ENCODE measurements around the gene SHISA7.
"Not testable (repeated sequence)": the region's sequence is repeated elsewhere in the genome, so short reads cannot be mapped to it uniquely, and the experiment has no call there.

Gene SHISA7

DNA sequence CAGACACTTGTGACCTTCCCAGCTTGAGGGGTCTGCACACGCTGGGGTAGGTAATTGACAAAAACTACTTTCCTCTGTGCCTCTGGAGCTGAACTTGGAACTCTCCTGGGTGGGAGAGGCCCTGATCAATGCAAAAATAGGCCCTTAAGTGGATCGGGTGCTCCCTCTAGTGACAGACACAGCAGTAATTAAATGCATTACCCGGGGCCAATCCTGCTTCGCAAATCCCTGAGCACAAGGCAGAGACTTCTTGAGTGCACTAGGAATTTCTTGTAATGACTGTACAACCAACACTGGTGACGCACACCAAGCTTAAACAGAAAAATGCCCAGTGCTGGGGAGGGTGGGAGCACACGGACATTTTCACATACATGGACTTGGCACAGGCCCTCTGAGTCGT is 24.9 kb downstream of the SHISA7 start:
- DNase-seq (ENCODE audit: low spot score) = peak; percentile 85

DNA sequence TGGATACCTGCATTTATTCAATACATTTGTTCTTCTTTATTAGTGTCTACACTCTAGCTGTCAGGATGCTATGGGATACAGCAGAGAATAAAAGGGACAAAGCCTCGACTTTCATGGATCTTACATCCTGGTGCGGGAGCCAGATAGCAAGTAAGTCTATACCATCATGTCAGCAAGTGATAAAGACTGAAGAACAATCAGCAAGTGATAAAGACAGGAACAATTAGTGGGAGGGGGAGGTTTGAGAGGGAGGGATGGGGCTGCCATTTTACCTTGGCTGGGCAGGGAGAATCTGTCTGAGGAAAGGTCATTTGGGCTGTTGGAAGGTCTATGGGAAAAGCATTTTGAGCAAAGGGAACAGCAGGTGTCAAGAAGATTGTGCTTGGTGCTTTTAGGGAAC is 32.9 kb downstream of the SHISA7 start:
- no peak for DNase-seq (ENCODE audit: low spot score)

DNA sequence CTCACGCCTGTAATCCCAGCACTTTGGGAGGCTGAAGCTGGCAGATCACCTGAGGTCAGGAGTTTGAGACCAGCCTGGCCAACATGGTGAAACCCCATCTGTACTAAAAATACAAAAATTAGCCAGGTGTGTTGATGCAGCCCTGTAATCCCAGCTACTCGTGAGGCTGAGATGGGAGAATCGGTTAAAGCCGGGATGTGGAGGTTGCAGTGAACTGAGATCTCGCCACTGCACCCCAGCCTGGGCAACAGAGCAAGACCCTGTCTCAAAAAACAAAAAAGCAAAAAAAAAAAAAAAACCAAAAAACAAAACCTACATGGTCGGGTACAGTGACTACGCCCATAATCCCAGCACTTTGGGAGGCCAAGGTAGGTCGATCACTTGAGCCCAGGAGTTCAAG is 33.9 kb downstream of the SHISA7 start:
- DNase-seq (ENCODE audit: low spot score) = not testable (repeated sequence)

DNA sequence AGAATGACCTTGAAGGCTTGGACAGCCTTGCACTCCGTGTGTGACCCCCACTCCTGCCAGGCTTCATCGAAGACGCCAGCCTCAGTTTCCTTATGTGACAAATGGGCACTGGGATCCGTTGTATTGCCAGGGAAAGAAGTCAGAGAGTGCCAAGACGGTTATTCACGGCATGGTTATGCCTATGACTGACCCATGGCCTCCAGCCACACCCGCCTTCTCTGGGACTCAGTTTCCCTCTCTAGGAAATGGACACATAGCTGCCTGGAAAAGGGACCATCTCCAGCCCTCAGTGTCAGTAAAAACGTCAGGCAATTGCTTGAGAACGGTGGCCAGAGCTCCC is 34.6 kb downstream of the SHISA7 start:
- no peak for DNase-seq (ENCODE audit: low spot score)

DNA sequence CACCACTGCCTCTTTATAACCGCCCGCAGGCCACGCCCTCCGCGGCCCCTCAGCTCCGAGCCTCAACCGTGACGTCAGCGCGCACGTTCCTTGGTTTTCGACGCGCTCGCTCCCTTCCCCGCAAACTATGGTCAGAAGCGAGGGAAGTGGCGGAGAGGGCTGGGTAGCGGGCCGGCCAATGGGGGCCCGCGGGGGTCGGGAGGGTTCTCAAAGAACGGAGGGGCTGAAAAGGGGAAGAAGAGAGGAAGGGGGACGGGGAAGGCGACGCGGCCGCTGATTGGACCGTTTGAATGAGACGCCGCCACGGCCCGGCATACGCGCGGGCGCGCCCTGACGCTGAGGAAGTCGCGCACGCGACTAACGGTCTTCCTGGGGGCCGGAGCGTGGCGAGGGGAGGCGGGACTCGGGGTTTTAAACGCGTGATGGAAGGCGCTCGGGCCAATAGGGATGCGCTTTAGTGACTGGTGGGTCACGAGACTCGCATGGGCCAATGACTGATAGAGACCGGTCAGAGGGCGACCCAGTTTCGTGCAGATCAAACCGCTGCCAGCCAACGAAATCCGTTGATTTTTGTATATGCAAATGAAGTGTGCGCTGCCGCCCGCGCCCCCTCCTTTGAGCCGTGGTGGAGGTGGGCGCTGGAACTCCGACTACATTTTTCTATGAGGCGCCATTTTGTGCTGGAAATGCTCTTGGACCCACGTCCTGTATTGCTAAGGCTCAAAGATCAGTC is 35.1 kb downstream of the SHISA7 start:
- DNase-seq (ENCODE audit: low spot score) = peak; percentile 99

DNA sequence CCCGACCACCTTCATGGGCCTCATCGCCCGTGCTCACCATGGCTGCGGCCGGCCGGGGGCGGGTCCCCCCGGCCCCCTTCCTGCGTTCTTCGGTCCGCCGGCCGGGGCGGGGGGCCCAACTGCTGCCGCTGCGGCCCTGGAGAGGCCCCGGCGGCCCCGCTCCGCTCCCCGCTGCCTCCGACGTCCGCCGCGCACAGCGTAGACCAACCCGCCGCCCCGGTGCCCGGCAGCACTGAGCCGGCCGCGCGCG is 35.6 kb downstream of the SHISA7 start, which contains the start of gene UBE2S:
TSS of gene UBE2S (minus strand) at position 239 of the 250 bp plus-strand sequence. CDS start at position 40, 199 bp downstream.
- not testable (repeated sequence) for DNase-seq (ENCODE audit: low spot score)

DNA sequence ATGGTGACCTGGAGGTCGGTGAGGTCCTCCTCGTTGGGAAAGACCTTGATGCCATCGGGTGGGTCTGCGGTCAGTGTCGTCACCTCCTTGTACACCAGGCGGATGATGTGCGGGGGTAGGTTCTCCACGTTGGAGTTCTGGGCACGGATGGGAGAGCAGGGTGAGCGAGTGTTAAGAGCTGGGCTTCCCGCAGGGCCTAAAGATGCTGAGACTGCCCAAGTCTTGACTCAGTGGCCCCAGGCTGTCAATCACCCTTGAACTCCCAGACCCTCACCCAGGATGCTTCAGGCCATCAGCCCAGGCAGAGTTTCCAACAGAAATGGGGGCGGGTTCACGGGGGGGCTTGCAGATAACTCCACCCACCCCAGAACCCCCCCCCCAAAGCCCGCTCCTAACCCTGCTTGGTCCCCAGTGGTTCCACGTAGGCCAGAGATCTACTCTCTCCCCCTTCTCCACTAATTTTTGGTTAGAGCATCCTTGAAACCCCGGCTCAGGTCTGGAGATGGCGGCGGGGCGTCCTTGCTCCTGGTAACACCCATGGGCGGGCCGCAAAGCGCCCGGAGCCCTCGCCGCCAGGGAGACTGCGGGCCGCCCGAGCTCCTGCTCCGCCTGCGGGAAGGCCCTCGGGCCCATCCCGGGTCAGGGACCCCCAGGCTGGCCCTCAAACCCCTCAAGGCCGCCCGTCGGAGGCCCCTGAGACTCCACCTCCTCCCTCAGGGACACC is 36.1 kb downstream of the SHISA7 start:
- no peak for DNase-seq (ENCODE audit: low spot score)

DNA sequence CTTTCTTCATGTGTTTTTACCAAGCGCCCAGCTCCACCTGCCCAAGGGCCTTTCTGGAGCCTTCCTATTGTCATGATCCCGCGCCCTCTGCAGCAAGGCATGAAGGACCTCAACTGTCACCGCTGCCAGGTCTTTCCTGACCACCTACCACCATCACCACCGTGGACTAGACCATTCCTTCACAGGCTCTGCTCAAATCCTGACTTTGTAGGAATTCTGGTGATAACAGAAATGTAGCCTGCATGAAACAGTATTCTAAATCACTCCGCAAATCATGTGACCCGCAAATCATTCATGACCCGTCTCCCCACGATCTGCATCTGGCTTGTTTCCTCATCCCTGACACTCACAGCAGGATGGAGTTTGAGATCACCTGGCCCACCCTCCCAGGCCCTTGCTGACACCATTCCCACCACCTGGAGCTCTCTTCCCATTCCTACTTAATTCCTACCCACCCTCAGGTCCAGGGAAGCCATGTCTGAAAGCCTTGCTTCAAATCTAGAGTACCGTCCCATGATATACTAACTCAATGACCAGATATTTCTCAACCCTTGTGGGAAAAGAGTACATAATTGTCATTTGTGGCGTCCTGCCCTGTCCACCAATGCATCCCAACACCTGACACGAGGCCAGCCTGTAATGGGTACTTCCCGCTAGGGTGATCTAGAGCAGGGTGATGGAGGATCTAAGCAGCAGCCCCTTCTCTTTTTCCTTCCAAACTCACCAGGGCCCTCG is 36.8 kb downstream of the SHISA7 start:
- no peak for DNase-seq (ENCODE audit: low spot score)

DNA sequence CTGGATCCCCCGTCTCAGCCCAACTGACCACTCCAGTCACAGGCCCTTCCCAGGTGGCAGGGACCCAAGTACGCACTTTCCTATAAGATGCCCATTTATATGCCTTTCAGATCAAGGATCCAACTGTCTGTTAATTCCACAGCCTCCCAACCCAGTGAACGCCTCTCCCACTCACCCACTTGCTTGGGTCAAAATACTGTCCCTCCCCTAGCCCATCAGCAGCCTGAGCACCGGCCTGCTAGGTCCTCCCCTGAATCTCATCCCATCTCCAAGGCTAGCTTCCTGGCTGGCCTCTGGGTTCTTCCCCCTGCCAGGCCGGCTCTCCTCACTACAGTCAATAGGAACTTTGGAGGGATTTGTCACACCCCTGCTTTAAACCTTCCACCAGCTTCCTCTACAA is 37.5 kb downstream of the SHISA7 start:
- DNase-seq (ENCODE audit: low spot score) = no peak

DNA sequence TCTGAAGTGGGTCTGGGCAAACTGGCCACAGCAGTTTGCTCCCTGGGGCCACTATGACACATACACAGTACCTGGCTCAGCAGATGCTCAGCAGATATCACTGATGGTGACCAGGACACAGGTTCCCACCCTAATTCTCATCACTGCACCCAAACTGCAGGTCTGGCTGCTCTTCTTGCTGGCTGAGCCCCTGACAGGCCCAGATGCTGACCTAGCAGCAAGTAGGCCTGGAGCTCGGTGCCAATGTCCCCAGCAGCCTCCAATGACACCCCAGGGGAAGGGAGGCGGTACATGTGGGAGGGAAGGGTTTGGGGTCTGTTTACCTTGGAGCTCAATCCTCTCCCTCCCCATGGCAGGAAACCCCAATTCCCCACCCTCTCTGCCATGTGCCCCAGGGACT is 40.6 kb downstream of the SHISA7 start:
- no peak for DNase-seq (ENCODE audit: low spot score)

DNA sequence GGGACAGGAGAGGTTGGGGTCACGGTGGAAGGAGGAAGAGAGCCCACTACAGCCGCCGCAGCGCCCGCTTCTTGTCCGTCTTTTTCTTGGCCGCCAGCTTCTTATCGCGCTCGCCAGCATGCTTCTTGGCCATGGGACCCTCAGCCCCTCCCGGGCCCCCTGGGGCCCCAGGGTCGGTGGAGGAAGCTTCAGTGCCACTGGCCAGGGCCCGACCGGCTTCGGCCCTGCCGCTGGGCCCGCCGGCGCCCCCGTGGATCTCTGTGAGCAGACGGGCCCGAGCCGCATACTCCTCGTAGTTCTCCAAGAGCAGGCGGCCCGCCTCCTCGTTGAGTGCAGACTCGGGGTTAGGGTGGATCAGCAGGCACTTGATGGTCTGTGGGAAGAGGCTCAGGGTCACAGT is 41.7 kb downstream of the SHISA7 start:
- DNase-seq (ENCODE audit: low spot score) = not testable (repeated sequence)

DNA sequence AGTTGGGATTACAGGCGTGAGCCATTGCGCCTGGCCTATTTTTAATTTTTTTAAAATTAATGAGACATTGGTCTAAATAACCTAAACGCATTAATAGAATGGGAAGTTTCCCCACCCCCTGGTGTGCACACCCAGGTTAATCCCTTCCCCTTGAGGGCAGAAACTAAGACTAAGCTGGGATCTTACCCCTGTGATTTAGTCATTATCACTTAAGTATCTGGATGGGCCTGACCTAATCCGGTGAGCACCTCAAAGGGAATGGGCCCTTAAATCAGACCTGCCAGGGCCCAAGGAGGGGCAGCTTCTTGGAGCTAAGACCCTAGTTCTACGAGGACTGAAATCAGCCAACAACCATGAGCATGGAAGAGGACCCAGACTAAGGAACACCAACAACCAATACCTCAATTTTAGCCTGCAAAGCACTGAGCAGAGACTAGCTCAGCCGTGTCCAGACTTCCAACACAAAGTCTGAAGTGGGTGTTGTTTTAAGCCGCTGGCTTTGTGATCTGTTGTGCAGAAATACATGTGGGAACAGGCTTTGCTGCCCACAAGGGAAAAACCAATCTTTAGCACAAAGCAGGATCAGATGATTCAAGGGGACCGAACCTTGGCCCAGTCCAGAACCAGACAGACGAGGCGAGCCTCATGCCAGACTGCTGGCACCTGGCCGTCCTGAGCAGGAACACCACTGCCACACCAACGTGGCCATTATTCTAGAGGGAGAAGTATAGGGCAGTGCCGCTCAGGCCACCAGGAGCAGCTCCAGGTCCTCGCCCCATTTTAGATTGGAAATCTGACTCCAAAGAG is 42.6 kb downstream of the SHISA7 start:
- no peak for DNase-seq (ENCODE audit: low spot score)

DNA sequence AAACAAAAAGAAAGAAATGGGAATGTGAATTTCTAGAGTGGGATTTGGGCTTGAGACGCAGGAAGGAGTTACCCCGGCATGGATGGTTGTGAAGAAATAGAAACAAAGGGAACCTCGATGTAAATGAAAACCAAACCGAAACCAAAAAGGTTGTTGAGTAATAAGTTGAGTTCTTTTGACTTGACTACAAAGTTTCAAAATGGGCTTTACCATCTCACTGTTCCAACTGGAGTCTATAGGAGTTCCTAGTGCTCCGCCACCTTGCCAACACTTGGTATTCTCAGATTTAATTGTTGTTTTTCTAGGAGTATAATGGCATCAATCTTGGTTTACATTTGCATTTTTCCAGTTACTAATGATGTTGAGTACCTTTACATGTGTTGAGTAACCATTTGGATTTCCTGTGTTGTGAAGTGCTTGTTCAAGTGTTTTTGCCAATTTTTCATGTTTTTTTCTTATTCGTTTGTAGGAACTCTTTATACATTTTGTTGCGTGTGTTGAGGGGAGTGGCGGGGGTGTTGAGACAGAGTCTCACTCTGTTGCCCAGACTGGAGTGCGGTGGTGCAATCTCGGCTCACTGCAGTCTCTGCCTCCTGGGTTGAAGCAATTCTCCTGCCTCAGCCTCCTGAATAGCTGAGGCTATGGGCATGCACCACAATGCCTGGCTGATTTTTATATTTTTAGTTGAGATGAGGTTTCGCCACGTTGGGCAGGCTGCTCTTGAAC is 44.7 kb downstream of the SHISA7 start:
- no peak for DNase-seq (ENCODE audit: low spot score)

DNA sequence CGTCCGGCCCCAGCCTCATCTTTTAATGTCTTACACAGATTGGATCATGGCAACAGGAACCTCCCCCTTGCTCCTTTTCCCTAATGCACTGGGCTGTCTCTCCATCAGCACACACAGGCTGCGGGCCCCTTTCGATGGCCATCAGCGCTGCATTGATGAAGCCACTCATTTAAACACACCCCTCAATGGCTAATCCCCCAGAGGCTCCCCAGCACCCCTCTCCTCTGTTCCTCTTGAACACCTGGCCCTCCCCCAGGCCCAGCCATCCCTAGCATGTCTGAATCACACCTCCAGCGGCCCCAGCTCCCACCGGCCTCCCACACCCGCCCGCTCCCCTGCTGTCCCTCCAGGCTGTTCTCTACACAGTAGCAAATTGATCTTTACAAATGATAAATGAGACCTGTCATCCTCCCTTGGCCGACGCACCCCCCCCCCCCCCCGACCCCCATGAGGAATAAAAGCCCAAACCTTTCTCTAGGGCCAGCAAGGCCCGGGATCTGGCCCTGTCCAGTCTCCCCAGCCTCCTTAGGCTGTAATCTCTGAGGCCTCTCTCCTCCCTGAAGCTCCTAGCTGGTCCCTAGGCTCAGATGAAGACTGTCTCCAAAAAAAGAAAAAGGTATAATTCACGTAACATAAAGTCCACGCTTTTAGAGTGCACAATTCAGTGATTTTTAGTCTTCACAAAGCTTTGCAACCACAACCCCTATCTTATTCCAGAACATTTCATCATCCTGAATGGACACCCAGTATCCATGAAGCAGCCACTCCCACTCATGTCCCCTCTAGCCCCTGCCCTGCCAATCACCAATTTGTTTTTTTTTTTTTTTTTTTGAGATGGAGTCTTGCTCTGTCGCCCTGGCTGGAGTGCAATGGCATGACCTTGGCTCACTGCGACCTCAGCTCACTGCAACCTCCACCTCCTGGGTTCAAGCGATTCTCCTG is 50.0 kb downstream of the SHISA7 start:
- DNase-seq (ENCODE audit: low spot score) = no peak

DNA sequence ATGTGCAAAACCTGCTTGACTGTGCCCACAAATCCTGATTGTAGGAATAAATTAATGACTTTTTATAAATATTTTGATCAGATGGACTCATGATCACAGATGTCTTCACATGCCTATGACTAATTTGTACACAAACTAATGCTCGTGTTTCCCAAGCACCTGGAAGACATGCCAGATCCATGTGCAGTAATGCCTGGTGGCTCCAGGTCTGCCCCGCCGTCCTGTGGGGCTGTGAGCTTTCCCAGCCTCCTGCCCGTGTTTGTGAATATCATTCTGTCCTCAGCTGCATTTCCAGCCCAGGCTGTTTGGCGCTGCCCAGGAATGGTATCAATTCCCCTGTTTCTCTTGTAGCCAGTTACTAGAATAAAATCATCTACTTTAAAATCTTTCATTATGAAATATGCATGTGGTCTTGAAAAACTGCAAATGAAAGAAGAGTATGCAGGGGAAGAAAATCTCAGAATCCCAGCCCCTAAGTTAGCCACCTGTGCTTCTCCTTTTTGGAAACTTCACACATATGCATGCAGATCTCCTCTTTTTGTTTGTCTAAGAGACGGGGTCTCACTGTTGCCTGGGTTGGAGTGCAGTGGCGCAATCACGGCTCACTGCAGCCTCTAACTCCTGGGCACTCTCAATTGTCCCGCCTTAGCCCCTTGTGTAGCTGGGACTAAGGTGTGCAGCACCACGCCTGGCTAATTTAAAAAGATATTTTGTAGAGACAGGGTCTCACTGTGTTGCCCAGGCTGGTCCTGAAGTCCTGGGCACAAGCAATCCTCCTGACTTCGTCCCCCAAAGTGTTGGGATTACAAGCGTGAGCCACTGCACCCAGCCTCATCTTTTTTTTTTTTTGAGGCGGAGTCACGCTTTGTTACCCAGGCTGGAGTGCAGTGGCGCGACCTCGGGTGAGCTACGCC is 51.1 kb downstream of the SHISA7 start:
- no peak for DNase-seq (ENCODE audit: low spot score)

DNA sequence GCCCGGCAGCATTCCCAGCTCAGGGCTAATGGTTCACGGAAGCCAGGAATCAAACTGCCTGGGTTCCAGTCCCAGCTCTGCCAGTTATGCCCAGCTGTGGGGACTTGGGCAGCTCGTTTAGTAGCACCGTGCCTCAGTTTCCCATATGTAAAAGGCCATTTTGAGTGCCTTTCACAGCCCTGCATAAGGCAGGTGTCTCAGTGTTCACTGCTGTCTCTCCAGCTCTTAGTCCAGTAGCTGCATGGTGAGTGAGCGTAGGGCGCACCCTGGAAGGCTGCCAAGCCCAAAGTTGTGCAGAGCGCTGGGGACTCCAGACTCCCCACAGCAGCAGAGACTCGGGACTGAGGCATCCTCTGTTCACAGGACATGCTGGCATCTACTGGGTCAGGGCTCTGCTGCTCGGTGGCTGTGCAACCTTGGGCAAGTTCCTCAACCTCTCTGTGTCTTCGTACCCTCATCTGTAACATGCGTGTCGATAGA is 51.9 kb downstream of the SHISA7 start:
- DNase-seq (ENCODE audit: low spot score) = no peak

DNA sequence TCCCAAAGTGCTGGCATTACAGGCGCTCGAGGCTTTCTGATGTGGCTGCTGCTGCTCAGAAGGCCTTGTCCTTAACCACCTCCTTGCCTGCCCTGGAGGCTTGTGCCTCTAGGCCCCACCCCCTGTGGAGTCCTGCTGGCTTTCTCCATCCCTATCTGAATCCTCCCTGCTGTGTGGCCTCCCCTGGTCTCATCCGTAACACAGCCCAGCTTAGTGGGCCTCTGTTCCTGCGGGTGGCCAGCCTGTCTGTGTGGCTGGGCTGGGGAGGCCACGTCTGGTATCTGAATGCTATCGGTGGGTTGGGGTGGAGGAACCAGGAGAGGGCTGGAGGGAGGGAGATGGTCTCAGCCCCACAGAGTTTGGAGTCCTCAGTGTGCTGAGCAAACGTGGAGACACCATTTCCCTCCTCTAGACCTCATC is 52.6 kb downstream of the SHISA7 start:
- no peak for DNase-seq (ENCODE audit: low spot score)

DNA sequence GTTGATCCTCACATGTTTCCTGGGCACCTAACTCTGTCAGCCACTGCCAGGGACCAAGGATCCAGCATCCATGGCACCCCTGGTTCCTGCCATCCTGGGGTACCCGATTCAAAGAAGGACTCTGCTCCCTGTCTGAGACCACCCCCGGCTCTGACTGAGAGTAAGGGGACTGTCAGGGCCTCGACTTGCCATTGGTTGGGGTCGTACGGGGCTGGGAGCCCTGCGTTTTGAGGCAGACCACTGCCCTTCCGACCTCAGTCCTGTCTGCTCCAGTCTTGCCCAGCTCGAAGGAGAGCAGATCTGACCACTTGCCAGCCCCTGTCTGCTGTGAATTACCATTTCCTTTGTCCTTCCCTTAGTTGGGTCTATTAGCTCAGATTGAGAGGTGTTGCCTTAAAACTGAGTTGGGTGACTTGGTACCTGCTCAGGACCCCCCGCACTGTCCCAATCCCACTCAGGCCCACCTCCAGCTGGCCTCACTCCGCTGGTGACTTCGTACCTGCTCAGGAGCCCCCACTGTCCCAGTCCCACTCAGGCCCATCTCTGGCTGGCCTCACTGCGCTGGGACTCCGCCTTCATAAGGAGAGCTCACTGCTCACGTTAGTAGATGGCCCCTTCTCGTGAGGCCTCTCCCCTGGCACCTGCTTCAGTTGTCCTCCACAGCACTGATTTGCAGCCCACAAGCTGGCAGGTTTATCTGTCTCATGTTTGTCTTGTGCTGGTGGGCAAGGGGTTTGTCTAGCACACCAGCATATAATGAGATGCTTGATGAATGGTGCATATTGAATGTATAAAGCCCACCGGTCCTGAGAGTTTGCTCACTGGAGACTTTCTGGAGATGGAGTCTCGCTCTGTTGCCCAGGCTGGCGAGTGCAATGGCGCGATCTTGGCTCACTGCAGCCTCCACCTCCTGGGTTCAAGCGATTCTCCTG is 53.4 kb downstream of the SHISA7 start:
- DNase-seq (ENCODE audit: low spot score) = no peak
